ENCODE measurements around the gene RRP1B. TPM values are rescaled to one million over a fixed set of nuclear protein-coding genes. Genes with fewer than 3 reads are reported as not detected.

Gene RRP1B
- total RNA-seq, 1 donor from 2014 or later, result 34.6 TPM

- TF ChIP-seq, protein P1, sequence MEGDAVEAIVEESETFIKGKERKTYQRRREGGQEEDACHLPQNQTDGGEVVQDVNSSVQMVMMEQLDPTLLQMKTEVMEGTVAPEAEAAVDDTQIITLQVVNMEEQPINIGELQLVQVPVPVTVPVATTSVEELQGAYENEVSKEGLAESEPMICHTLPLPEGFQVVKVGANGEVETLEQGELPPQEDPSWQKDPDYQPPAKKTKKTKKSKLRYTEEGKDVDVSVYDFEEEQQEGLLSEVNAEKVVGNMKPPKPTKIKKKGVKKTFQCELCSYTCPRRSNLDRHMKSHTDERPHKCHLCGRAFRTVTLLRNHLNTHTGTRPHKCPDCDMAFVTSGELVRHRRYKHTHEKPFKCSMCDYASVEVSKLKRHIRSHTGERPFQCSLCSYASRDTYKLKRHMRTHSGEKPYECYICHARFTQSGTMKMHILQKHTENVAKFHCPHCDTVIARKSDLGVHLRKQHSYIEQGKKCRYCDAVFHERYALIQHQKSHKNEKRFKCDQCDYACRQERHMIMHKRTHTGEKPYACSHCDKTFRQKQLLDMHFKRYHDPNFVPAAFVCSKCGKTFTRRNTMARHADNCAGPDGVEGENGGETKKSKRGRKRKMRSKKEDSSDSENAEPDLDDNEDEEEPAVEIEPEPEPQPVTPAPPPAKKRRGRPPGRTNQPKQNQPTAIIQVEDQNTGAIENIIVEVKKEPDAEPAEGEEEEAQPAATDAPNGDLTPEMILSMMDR (IDR thresholded peaks at IDR 0.05; ENCODE audit: unreplicated experiment), result no peak
- peak; percentile 49 to 64 for DNase-seq (ENCODE audit: low spot score in 2 of 2, unreplicated experiment in 2 of 2)
- Mint-ChIP-seq H3K36me3 (peaks cover 7% of the 10 kb centered on the region), H3K4me3 (peak overlapping the region; percentile 59), H3K9me3 (no peaks in the 10 kb centered on the region), H3K27ac (peak overlapping the region; percentile 97), H3K27me3 (ENCODE audit: low read depth) (no peaks in the 10 kb centered on the region), H3K4me1 (peaks cover 10% of the 10 kb centered on the region)
Observed at GRCh38 chr21:43740497-43741156, 81.3 kb downstream of the RRP1B start.

GRCh38 chr21:43741423-43742096, 82.2 kb downstream of the RRP1B start:
- Mint-ChIP-seq H3K9me3 (no peaks in the 10 kb centered on the region), H3K27me3 (ENCODE audit: low read depth) (no peaks in the 10 kb centered on the region), H3K4me3 (peak overlapping the region; percentile 53), H3K36me3 (peaks cover 12% of the 10 kb centered on the region), H3K4me1 (peaks cover 10% of the 10 kb centered on the region), H3K27ac (peak overlapping the region; percentile 53)
- DNase-seq (ENCODE audit: low spot score in 2 of 2, unreplicated experiment in 2 of 2), result no peak
- TF ChIP-seq, protein P1 (IDR thresholded peaks at IDR 0.05; ENCODE audit: unreplicated experiment), result no peak

- Mint-ChIP-seq H3K4me1 (peaks cover 10% of the 10 kb centered on the region), H3K9me3 (no peaks in the 10 kb centered on the region), H3K4me3 (no peak overlapping the region), H3K36me3 (peaks cover 12% of the 10 kb centered on the region), H3K27me3 (ENCODE audit: low read depth) (no peaks in the 10 kb centered on the region), H3K27ac (no peak overlapping the region)
- DNase-seq (ENCODE audit: low spot score in 2 of 2, unreplicated experiment in 2 of 2), result no peak
- TF ChIP-seq, protein P1 (IDR thresholded peaks at IDR 0.05; ENCODE audit: unreplicated experiment), result no peak
Observed at GRCh38 chr21:43743947-43744346, 84.6 kb downstream of the RRP1B start.

- DNase-seq (ENCODE audit: low spot score in 2 of 2, unreplicated experiment in 2 of 2), result no peak
- Mint-ChIP-seq H3K4me3 (no peak overlapping the region), H3K9me3 (no peaks in the 10 kb centered on the region), H3K4me1 (peaks cover 10% of the 10 kb centered on the region), H3K27me3 (ENCODE audit: low read depth) (no peaks in the 10 kb centered on the region), H3K27ac (no peak overlapping the region), H3K36me3 (peaks cover 10% of the 10 kb centered on the region)
- TF ChIP-seq, protein P1 (IDR thresholded peaks at IDR 0.05; ENCODE audit: unreplicated experiment), result no peak
Observed at GRCh38 chr21:43744725-43745124, 85.4 kb downstream of the RRP1B start.

Small RNA genes lying within 50 kb of the gene (microRNA-seq; reads per million reads assigned to microRNA genes)
- not detected for gene MIR6070

Other genes with a start within 250 kb of the RRP1B start
- 30.5 to 36.1 TPM (median 31.6 TPM) in 3 replicates for gene SIK1, start 232.4 kb upstream of the RRP1B start, total RNA-seq
- 3.8 to 5.1 TPM (median 5.0 TPM) in 3 replicates for gene HSF2BP, start 72 bp upstream of the RRP1B start, total RNA-seq
- 79.6 to 86.2 TPM (median 81.1 TPM) in 3 replicates for gene PDXK, start 59.6 kb downstream of the RRP1B start, total RNA-seq
- gene CSTB, start 116.7 kb downstream of the RRP1B start, total RNA-seq, result 22.4 to 23.9 TPM (median 23.3 TPM) in 3 replicates
- 41.4 to 44.5 TPM (median 42.2 TPM) in 3 replicates for gene RRP1, start 130.0 kb downstream of the RRP1B start, total RNA-seq
- gene AGPAT3, start 205.7 kb downstream of the RRP1B start, total RNA-seq, result 69.6 to 71.0 TPM (median 71.0 TPM) in 3 replicates

Data from mesothelial cell of epicardium (in vitro differentiated cells).